CD1c-positive myeloid dendritic cell (primary cell): Measurements from ENCODE around the gene LRRC47.

Experiments used
- DNase-seq: peaks from one replicate; pipeline ENCODE4 v3.0.0-alpha.2; 2016; ENCODE audit errors: extremely low spot score

Gene LRRC47

DNA sequence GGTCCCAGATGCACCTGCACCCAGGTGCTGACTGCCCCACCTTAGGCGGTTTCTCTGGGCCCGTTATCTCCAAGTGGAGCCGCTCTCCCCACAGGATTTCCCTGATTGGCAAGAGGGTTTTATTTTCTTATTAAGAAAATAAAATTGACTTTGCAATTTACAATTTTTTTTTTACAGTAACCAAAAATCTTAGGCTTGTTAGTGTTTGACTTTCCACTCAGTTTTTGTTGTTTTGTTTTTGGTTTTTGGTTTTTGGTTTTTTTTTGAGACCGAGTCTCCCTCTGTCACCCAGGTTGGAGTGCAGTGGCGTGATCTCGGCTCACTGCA, 48.8 kb downstream of the LRRC47 start:
- no peak for DNase-seq

DNA sequence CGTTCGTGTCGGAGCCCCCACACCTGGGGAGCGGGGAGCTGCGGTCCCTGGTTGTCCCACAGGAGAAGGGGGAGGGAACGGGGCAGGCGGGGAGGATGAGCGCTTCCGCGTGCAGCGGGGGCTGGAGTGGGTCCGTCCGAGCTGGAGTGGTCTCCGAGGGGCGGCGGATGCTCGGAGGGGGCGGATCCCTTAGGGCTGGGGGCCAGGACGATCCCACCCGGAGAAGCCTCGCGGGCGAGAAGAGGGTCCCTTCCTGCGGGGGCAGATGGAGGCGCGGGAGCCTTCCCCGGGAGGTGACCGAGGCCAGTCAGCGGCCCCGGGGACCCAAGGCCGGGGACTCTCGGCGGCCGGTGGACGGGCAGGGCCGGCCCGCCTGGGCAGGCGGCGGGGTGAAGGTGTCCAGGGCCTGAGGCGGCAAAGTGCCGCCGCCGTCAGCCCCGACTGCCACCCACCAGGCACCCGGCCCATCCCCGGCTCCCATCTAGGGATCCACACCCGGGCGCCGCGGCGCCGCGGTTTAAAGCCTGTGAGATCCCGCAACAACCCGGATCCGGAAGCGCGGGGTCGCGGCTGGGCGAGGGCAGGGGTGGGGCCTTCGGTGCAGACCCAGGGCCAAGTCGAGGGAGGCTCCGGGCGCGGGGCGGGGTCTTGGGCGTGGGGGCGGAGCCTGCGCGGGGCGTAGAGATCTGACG, 49.3 kb downstream of the LRRC47 start:
- peak; percentile 73 for DNase-seq

DNA sequence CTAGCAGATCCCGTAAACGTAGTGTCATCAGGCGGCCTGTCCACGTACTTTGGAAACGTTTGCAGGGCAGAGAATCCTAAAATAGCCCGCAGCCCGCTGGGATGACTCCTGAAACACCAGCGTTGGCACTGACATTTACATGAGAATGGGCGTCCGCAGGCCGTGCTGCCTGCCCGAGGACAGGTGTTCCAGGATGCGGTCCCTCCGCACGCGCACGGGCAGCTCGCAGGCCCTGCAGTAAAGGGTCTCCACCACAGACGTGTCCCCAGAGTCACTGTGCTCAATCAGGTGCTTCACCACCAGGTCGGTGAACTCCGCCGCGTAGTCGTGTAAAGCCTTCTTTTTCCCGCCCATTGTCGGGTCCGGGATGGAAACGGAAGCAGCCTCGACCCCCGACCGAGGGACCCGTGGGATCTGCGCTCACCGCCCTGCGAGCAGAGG, 49.9 kb downstream of the LRRC47 start:
- DNase-seq, result no peak

DNA sequence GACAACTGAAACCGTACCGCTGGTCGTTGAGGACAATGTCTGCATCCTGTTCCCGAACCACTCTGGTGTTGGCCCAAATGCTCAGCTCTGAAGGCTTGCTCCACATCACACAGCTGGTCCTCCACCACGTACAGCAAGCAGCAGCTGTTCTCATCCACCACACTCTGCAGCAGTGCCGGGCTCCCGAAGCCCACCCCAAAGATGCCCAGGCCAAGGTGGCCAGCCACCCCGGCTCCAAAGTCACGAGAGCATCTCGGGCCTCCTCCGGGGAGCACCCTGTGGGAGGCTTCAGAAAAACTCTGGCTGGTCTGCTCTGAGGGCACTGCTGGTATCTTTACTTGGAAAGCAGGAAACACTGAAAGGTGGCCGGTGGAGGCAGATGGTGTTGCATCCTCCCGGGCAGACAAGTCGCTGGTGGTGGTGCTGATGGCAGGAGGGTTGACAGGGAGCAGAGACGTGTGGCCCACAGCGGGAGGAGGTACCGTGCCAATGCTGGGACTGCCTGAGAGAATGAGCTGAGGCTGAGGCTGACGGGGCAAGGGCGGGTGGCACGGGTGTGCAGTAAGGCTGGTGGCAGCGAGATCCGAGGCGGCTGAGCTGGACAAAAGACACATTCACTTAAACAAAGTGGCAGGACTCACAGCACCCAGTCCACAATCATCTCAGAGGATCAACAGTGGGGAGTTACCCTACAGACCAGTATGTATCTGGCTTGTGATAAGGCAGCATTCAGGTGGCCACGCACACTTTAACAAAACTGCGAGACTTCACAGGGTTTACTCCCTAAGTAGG, 50.5 kb downstream of the LRRC47 start:
- DNase-seq, result no peak

DNA sequence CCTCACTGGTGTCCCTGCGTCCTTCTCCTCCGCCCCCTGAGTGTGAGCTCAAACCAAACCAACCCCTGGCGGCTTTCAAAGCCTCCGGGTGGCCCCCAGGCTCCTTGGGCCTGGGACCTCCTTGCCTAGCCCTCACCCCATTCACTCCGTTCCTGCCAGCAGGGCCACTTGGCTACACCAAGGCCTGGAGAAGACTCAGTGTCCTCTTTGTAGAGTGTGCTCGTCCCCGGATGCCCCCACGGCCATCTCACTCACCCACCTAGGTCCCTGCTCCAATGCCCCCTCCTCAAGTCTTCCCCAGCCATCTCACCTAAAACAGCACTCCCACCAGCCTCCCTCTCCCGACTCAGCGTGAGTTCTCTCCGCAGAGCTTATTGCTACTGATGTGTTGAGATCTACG, 51.2 kb downstream of the LRRC47 start:
- DNase-seq, result no peak

DNA sequence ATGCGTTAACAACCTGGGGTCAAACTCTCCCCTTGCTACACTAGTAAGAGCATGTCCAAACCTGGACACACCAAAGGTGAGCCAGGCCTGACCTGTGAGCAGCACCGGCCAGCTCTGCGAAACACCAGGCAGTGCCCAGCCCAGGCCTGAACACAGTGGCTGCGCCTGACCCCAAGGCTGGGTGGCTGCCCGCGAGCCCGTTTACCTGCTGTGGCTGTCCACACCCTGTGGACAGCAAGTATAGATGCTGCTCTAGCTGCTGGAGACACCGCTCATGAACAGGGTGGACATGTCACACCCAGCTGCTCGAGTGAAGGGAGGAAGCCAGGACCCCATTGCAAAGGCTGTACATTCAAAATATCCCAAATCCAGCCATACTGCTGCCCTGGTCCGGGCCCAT, 51.7 kb downstream of the LRRC47 start:
- no peak for DNase-seq

DNA sequence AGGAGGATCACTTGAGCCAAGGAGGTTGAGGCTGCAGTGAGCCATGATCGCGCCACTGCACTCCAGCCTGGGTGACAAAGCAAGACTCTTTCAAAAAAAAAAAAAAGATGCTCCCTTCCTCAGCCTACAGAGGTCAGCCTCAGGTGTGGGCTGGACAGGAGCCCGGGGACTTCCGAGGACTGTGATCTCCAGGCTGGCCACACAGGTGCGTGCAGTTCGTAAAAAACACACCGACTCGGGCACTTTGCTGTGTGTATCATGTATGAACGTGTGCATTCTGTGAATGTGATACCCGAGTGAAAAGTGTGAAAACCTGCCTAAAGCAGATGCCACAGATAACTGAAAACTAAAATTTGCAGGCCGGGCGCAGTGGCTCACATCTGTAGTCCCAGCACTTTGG, 52.5 kb downstream of the LRRC47 start:
- no peak for DNase-seq

DNA sequence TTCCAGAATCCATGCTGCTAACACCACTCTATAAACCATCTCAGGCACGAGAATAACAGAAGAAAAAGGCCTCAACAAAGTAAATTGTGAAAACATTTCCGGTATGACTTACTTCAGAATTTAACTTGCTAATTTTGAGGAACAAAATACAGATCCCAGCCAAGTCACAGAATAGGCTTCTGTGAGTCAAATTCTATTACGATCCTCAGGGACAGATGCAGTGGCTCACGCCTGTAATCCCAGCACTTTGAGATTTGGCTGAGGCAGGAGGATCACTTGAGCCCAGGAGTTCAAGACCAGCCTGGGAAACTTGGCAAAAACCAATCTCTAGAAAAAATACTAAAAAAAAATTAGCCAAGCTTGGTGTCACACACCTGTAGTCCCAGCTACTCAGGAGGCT, 52.9 kb downstream of the LRRC47 start:
- no peak for DNase-seq

DNA sequence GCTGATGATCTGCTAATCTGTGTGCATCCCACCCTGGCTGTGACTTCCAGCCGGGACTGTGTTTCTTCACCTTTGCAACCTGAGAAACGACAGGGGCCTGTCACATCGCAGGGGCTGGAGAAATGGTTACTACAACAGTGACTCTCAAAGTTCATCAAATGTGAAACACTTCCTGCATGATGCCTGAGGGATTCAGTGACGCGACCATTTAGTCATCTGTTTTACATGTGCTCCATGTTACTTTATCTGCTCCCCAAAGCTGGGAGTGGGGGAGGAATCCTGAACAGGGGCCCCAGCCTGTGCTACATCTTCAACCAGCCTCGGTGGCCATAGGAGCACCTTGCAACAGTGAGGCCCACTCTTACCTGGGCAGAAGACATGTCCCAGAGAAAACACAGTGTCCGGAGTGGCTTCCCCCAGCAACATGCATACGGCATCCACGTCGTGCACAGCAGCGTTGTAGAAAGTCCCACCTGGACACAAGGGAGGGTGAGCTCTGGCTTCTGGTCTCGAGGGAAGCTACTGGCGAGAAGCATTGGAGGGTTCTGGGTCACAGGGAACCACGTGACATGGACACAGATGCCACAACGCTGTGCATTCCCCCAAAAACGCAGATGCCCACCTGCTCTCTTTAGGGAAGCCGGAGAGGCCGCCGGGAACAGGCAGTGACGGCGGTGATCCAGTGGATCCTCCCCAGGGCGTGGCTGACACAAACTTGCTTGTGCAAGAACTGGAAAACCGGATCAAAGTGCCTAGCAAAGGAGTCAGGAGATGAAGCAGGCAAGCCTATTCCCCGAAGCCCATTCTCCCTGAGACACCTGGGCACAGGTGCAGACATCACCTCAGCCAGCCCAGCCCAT, 53.6 kb downstream of the LRRC47 start:
- DNase-seq, result no peak

DNA sequence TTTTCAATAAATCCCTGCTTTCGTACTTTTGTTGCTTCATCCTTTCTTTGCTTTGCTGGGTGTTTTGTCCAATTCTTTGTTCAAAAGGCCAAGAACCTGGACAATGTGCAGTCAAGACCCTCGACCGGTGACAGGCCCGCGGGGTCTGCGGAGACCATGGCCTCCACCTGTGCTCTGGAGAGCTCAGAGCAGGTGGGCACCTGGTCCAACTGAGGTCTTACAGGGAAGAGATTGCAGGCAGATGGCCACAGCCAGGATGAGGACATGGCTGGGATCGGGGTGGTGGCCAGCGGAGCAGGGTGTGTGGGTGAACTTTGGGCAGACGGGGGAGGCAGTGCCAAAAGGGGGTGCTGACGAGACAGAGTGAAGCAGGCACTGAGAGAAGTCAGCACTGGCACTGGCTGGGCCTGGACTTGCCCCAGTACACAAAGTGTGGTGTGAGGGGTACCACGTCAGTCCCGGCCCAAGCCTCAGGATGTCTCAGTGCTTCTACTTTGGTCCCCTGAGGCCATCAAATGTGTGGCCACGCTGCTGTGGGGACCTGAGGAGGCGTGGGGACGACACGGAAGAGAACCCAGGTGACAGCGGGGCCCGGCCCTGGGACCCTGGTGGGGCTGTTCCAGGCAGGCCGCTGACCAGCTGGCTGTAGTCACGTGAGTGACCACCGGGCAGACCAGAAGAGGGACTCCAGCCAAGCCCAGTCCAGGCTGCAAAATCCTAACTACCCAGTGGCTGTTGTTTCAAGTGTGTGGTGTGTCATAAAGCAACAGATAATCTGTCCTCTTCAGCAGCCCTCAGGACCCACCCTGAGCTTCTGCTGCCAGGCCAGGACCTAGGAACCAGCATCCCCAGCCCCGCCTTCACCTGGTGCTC, 54.5 kb downstream of the LRRC47 start:
- no peak for DNase-seq

DNA sequence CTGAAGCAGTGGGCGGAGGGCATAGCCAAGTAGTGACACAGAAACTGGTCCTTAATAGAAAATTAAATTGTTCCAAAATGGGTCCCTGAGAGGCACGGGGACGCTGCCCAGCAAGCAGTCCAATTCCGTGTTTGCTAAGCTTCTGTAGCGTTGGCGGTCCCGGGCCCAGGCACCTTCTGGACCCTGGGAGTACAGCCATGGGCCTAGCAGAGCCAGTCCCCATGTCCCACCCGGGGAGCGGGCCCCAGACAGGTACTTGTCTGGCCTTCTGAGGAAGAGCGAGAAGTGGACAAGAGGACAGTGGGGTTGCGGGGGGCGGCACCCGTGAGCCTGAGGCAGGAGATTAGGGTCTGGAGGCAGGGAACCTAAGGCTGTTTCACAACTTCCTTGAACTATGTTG, 55.5 kb downstream of the LRRC47 start:
- no peak for DNase-seq

DNA sequence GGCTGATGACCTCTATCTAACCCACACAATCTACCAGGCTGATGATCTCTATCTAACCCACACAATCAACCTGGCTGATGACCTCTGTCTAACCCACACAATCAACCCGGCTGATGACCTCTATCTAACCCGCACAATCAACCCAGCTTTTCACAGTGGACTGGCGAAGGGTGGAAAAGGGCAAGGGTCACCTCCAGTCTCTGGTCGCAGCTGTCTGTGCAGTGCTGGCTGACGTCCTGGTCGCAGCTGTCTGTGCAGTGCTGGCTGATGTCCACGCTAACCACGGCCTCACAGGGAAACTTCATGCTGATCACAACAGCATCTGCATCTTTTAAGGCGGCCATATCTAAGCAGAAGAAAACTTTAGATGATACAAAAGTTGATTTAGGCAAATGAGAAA, 56.3 kb downstream of the LRRC47 start:
- DNase-seq, result no peak

DNA sequence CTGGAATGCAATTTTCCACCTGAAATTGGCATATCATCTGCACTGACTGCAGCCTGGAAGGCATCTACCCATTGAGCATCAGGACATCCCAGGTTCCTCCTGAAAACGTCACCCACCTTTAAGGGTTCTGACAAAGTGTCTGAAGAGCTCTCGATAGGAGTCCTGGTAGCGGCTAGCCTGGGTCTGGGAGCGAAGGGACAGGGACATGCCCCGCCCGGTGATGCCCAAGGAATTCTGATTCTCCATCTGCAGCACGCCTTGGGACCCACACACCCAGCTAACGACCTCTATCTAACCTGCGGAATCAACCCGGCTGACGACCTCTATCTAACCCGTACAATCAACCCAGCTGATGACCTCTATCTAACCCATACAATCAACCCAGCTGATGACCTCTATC, 57.4 kb downstream of the LRRC47 start:
- no peak for DNase-seq

DNA sequence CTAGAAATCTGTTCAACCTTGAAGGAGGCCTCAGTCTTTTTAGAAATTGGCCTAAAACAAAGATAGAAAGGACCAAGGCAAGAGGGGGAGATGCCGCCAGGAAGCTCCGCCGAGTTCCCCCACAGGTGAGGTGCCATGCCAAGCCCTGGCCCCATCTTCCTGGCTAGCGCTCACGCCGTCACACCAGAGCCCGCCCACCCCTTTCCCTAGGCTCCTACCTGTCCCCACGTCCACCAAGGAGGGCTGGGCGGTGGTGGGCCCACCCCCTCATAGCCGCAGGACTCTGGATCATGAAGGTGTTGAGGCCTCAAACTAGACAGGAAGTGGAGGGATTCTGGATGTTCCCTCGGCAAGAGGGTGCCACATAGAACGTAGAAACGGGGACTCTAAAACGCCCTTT, 59.6 kb downstream of the LRRC47 start:
- no peak for DNase-seq

DNA sequence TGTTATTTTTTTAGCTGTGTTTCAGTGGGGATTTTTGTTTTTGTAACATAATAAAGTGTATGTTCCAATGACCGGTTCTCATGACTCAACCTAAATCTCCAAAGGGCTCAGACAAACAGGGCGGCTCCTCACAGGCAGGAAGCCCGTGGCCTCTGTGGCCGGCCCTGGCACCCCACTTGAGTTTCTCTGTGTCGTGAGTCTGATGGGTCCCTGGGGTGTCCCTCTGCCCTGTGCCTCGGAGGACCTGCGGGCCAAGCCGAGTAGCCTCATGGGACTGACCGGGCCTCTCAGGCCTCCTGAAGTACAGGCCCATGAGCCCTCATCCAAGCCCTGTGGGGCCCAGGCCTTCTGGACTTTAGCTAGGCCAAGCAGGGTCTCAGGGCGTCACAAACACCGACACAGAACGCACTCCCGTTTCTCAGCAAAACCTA, 60.2 kb downstream of the LRRC47 start:
- DNase-seq, result no peak

DNA sequence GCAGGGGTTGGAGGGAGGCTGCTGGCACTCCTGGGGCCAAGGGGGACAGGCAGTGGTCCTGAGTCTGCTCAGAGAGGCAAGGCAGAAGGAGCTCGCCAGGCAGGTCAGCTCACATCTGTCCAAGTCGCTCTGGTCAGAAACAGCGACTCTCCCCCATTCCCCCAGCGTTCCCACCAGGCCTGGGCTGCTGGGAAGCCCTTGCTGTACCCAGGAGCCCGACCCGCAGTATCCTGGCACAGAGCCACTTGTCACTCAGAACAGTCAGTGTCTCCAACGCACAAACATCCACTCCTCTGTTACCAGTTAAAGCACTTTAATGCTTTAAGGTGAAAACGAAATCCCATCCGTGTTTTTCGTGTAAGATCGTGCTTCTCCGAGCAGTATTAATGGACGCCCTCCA, 60.6 kb downstream of the LRRC47 start:
- DNase-seq, result no peak

DNA sequence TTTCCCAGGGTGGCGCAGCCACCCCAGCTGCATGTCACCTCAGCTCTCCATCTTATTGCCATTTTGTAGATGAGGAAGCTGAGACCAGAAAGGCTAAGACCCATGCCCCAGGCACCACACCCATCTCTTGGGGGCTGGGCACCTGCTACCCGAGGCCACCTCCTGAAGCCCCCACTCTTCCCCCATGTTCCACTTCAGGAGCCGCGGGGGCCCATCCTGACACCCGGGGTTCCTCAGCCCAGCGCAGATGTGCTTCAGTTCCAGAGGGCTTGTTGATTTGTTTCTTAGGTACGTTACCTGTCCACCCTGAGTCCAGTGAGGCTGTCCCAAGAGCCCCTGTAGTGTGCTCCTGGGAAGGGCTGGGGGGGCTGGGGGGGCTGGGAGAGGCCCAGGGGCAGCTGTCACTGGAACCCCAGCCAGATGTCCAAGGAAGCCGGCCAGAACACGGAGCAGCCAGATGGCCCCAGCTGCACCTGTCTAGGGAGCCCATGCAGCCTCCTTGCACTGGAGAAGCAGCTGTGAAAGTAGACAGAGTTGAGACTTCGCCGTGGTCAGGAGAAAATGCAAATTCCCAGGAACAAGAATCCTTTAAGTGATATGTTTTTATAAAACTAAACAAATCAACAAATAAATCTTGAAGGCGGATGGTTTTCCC, 61.1 kb downstream of the LRRC47 start:
- DNase-seq, result no peak

DNA sequence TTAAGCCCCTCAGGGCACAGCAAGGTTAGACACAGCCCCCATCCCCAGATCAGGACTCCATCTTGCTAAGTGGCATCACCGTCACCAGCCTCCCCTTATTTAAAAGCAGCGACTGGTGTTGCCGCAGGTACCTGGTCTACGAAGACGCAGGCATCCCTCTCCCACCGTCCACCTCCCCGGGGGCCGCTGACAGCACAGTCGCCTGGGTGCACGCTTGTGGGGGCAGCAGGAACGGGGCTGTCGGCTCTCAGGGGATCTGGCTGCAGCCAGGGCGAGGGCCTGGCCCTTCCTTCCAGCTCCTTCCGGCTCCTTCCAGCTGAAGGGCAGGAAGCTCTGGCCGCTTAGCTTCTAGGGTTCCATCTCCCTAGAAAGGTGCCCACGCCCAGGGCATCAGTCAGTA, 61.7 kb downstream of the LRRC47 start:
- no peak for DNase-seq

DNA sequence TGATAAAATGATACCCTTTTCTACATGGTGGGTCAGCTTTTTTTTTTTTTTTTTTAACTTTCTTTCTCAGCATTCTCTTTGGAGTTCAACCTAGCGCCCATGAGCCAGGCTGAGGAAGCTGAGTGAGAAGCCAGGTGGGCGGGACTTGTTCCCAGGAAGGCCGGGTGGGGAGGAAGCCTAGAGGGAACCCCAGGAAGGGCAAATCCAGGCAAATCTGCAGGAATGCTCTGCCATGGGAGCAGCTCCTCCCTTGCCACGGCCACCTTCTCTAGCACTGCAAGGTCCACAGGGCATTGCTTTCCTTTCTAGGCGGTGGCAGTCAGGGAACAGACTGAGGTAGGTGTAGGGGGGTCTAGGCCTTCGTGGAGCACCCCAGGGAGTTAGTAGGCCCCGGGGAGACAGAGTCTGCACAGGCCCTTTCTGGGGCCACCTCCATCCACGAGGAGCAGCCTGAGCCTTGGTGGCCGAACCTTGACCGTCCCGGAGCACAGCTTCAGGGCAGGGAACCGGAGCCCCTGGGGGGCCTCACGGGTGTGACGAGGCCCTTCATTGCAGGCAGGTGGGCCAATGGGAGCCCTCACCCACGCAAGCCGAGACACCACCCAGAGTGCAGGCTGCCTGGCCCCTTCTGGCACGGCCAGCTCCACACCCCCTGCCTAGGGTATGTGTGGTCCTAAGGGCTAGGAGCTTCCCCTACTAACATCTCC, 62.3 kb downstream of the LRRC47 start:
- DNase-seq, result no peak

DNA sequence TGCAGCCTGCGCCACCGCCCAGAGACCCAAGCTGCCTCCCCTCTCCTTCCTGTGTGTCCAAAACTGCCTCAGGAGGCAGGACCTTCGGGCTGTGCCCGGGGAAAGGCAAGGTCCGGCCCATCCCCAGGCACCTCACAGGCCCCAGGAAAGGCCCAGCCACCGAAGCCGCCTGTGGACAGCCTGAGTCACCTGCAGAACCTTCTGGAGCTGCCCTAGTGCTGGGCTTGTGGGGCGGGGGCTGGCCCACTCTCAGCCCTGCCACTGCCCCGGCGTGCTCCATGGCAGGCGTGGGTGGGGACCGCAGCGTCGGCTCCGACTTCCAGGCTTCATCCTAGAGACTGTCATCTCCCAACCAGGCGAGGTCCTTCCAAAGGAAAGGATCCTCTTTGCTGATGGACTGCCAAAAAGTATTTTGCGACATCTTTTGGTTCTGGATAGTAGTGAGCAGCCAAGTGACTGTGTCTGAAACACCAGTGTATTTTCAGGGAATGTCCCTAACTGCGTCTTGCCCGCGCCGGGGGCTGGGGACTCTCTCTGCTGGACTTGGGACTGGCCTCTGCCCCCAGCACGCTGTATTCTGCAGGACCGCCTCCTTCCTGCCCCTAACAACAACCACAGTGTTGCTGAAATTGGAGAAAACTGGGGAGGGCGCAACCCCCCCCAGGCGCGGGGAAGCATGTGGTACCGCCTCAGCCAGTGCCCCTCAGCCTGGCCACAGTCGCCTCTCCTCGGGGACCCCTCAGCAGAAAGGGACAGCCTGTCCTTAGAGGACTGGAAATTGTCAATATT, 63.0 kb downstream of the LRRC47 start:
- no peak for DNase-seq
